SK-N-SH (cell line): Measurements from ENCODE around the gene DHX9. TPM values are rescaled to one million over a fixed set of nuclear protein-coding genes. Genes with fewer than 3 reads are reported as not detected.
A peak's percentile ranks its signal among the peaks of the same experiment; 100 is the strongest.

Experiments used
- CTCF ChIA-PET: fragments of 300-600, 350-600 bp; formaldehyde crosslinking; extraction: SDS; loops from one replicate; lab custom pipeline; 2021; lab: Yijun Ruan, JAX
- POLR2A ChIA-PET: fragments of 350-600 bp; sonication (Branson Sonifier 250); formaldehyde crosslinking; extraction: SDS; loops from one replicate; lab custom pipeline; 2020; ENCODE audit warnings: antibody characterized with exemption, inconsistent platforms; lab: Yijun Ruan, JAX
- DNase-seq: peaks from one replicate; pipeline ENCODE4 v3.0.0; 2012
- H2AFZ ChIP-seq: fragments of 200-600 bp; sonication (generic); 2 replicates; pipeline ENCODE4 v1.8.1; 2016; ENCODE audit warnings: antibody characterized with exemption, mild to moderate bottlenecking, low read depth
- H3F3A ChIP-seq: fragments of 200-600 bp; sonication (generic); replicated peaks from 2 replicates; pipeline ENCODE3; 2016; ENCODE audit warnings: antibody characterized with exemption, mild to moderate bottlenecking; ENCODE audit not compliant: insufficient read depth
- H3K27ac ChIP-seq, 2 experiments: fragments of 200-500 bp in 1 of 2; fragments of 200-600 bp in 1 of 2; sonication (Bioruptor generic) in 1 of 2; sonication (generic), shearing (Covaris generic) in 1 of 2; 2 replicates each; pipeline versions ENCODE4 v1.5.1 to v1.6.1; 2014 to 2016; ENCODE audit warnings: low read depth in 2 of 2, inconsistent platforms in 1 of 2, low read length in 1 of 2, mild to moderate bottlenecking in 1 of 2, mixed read lengths in 1 of 2
- H3K27me3 ChIP-seq: fragments of 200-600 bp; sonication (generic), shearing (Covaris generic); 2 replicates; pipeline ENCODE4 v1.6.1; 2016; ENCODE audit warnings: mixed run types; ENCODE audit not compliant: insufficient read depth
- H3K36me3 ChIP-seq, 2 experiments: fragments of 200-500 bp in 1 of 2; fragments of 200-600 bp in 1 of 2; sonication (Bioruptor generic) in 1 of 2; sonication (generic) in 1 of 2; replicated peaks in 1 of 2; 2 replicates each; pipeline versions ENCODE3 to v1.5.1; 2014 to 2016; ENCODE audit warnings: low read length in 1 of 2, mild to moderate bottlenecking in 1 of 2; ENCODE audit not compliant: insufficient read depth in 2 of 2, control insufficient read depth in 1 of 2
- H3K4me1 ChIP-seq, 2 experiments: fragments of 200-500 bp in 1 of 2; fragments of 200-600 bp in 1 of 2; sonication (Bioruptor generic) in 1 of 2; sonication (generic), shearing (Covaris generic) in 1 of 2; 2 replicates each; pipeline versions ENCODE4 v1.5.1 to v1.6.1; 2014 to 2016; ENCODE audit warnings: low read depth in 1 of 2, low read length in 1 of 2, mixed run types in 1 of 2; ENCODE audit not compliant: insufficient read depth in 2 of 2, control insufficient read depth in 1 of 2
- H3K4me2 ChIP-seq: fragments of 200-600 bp; sonication (generic), shearing (Covaris generic); 2 replicates; pipeline ENCODE4 v1.6.1; 2017; ENCODE audit warnings: mixed run types
- H3K4me3 ChIP-seq, 2 experiments: fragments of 200-500 bp in 1 of 2; fragments of 200-600 bp in 1 of 2; sonication (Bioruptor generic) in 1 of 2; sonication (generic), shearing (Covaris generic) in 1 of 2; 2 replicates each; pipeline versions ENCODE4 v1.5.1 to v1.8.1; 2014 to 2016; ENCODE audit warnings: low read depth in 2 of 2, inconsistent platforms in 1 of 2, low read length in 1 of 2, mild to moderate bottlenecking in 1 of 2, mixed read lengths in 1 of 2, moderate library complexity in 1 of 2
- H3K79me2 ChIP-seq: fragments of 200-600 bp; sonication (generic); 2 replicates; pipeline ENCODE4 v1.8.1; 2017; ENCODE audit warnings: mild to moderate bottlenecking; ENCODE audit not compliant: insufficient read depth
- H3K9ac ChIP-seq: fragments of 200-600 bp; sonication (generic); 2 replicates; pipeline ENCODE4 v1.6.1; 2017; ENCODE audit warnings: mixed run types
- H3K9me2 ChIP-seq: fragments of 200-600 bp; sonication (generic); 2 replicates; pipeline ENCODE4 v1.6.1; 2017; ENCODE audit warnings: mixed run types
- H3K9me3 ChIP-seq: fragments of 200-600 bp; sonication (generic); 2 replicates; pipeline ENCODE4 v1.6.1; 2017; ENCODE audit warnings: mixed run types, mild to moderate bottlenecking, moderate library complexity
- H4K20me1 ChIP-seq: fragments of 200-600 bp; sonication (generic); 2 replicates; pipeline ENCODE4 v1.6.1; 2017; ENCODE audit warnings: mild to moderate bottlenecking, mixed run types; ENCODE audit not compliant: insufficient read depth
- ELF1 ChIP-seq: IDR thresholded peaks from 2 replicates; pipeline ENCODE4 v1.4.0; 2012
- EP300 ChIP-seq, 2 experiments: IDR thresholded peaks; 2 replicates each; pipeline versions ENCODE4 v1.4.0 to v1.6.1; 2012; ENCODE audit warnings: borderline replicate concordance in 1 of 2, low read depth in 1 of 2, low read length in 1 of 2
- FOSL2 ChIP-seq: IDR thresholded peaks from 2 replicates; pipeline ENCODE4 v1.4.0; 2012; ENCODE audit warnings: low read depth, mild to moderate bottlenecking, moderate library complexity, borderline replicate concordance
- FOXM1 ChIP-seq: IDR thresholded peaks from 2 replicates; pipeline ENCODE4 v1.4.0; 2012; ENCODE audit warnings: low read depth, mild to moderate bottlenecking
- GABPA ChIP-seq: IDR thresholded peaks from 2 replicates; pipeline ENCODE4 v1.4.0; 2012; ENCODE audit warnings: low read depth, mild to moderate bottlenecking
- MEF2A ChIP-seq: IDR thresholded peaks from 2 replicates; pipeline ENCODE4 v1.4.0; 2012; ENCODE audit warnings: low read depth, borderline replicate concordance
- MXI1 ChIP-seq: IDR thresholded peaks from 2 replicates; pipeline ENCODE4 v1.6.1; 2012; ENCODE audit warnings: mild to moderate bottlenecking, low read depth, low read length, improper control_type of control experiment
- NFIC ChIP-seq: IDR thresholded peaks from 2 replicates; pipeline ENCODE4 v1.4.0; 2012; ENCODE audit warnings: borderline replicate concordance
- NRF1 ChIP-seq: IDR thresholded peaks from 2 replicates; pipeline ENCODE4 v1.6.1; 2012; ENCODE audit warnings: low read depth, mild to moderate bottlenecking, low read length
- POLR2AphosphoS5 ChIP-seq: IDR thresholded peaks from 2 replicates; pipeline ENCODE4 v1.6.1; 2012; ENCODE audit warnings: low read depth, low read length
- RAD21 ChIP-seq: IDR thresholded peaks from 2 replicates; pipeline ENCODE4 v1.6.1; 2012; ENCODE audit warnings: mild to moderate bottlenecking, low read length
- RCOR1 ChIP-seq: fragments of 150-350 bp; IDR thresholded peaks from 2 replicates; pipeline ENCODE4 v1.6.1; 2017; ENCODE audit warnings: antibody characterized with exemption, low read length
- RFX5 ChIP-seq: IDR thresholded peaks from 2 replicates; pipeline ENCODE4 v1.6.1; 2012; ENCODE audit warnings: mild to moderate bottlenecking, improper control_type of control experiment, low read length
- SIN3A ChIP-seq: IDR thresholded peaks from 2 replicates; pipeline ENCODE4 v1.6.1; 2012; ENCODE audit warnings: low read depth, mild to moderate bottlenecking, low read length, moderate library complexity, borderline replicate concordance
- SMC3 ChIP-seq: IDR thresholded peaks from 2 replicates; pipeline ENCODE4 v1.6.1; 2012; ENCODE audit warnings: low read depth, low read length, improper control_type of control experiment
- TAF1 ChIP-seq: IDR thresholded peaks from 2 replicates; pipeline ENCODE4 v1.6.1; 2012; ENCODE audit warnings: low read depth, mild to moderate bottlenecking, low read length, moderate library complexity, borderline replicate concordance
- TCF12 ChIP-seq: IDR thresholded peaks from 2 replicates; pipeline ENCODE4 v1.4.0; 2012
- YY1 ChIP-seq: IDR thresholded peaks from 2 replicates; pipeline ENCODE4 v1.4.0; 2012; ENCODE audit warnings: low read depth, mild to moderate bottlenecking
- WGBS: methylation state at CpG from one replicate; pipeline ENCODE4 v1.1.6; 2017; ENCODE audit warnings: low lambda C conversion rate; 5-methylcytosine and 5-hydroxymethylcytosine counted together
- polyA plus RNA-seq, 3 experiments: library from polyadenylated mRNA; depleted of rRNA; stranded (reverse); fragments of >200 nt; gene quantifications; 2 replicates each; pipeline ENCODE4 v1.2.3, GENCODE V29; 2012
- TF ChIP-seq, protein P1 (sequence below): IDR thresholded peaks from 2 replicates; pipeline ENCODE4; 2012
- TF ChIP-seq, protein P2 (sequence below): fragments of 150-350 bp; IDR thresholded peaks from 2 replicates; pipeline ENCODE4 v1.6.1; 2016; ENCODE audit warnings: mild to moderate bottlenecking, low read depth, low read length

Gene DHX9
- polyA plus RNA-seq, 1 of the 3 experiments (the other 2 are of a cell fraction), result 145 TPM

DNA sequence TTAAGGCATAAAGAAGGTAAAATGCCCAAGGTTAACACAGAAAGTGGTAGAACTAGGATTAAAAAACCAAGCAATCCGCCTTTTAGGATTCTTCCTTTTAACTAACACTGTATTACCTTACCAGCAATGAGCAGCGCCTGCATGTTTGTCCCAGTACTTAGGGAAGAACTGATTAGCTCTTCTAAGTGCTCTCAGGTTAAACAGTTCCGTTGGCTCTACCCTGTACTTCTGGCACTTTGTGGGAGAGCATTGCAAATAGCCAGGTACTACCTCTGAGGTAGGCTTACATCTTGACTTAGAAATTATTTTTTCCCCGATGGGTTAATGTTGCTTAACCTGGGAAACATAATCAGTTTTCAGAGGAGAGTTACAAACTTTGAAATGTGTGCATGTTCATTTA is 21.5 kb downstream of the DHX9 start:
- TF ChIP-seq ELF1 (no peak), RFX5 (no peak), SMC3 (no peak), NFIC (no peak), TAF1 (no peak), TCF12 (no peak), MEF2A (no peak)
- TF ChIP-seq, protein P1, sequence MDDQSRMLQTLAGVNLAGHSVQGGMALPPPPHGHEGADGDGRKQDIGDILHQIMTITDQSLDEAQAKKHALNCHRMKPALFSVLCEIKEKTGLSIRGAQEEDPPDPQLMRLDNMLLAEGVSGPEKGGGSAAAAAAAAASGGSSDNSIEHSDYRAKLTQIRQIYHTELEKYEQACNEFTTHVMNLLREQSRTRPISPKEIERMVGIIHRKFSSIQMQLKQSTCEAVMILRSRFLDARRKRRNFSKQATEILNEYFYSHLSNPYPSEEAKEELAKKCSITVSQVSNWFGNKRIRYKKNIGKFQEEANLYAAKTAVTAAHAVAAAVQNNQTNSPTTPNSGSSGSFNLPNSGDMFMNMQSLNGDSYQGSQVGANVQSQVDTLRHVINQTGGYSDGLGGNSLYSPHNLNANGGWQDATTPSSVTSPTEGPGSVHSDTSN, result no peak
- Histone ChIP-seq H3K27ac (peak overlapping the region in 1 of 2 experiments; percentile 4; a peak in 1 of 4 replicates), H3K4me1 (peaks cover under 1 to 7% of the 10 kb centered on the region in 2 experiments; a peak in 2 of 4 replicates), H3K4me2 (no peak overlapping the region), H3F3A (peaks cover 31% of the 10 kb centered on the region), H3K9me2 (no peaks in the 10 kb centered on the region), H3K36me3 (peaks cover 100% of the 10 kb centered on the region in 2 experiments), H3K9ac (no peak overlapping the region), H3K4me3 (no peak overlapping the region), H3K9me3 (no peaks in the 10 kb centered on the region), H4K20me1 (peaks cover 25% of the 10 kb centered on the region), H3K27me3 (no peaks in the 10 kb centered on the region), H3K79me2 (peaks cover 89% of the 10 kb centered on the region), H2AFZ (no peak overlapping the region)
- 90% methylated on average over 4 of the region's 4 CpGs for WGBS
- no peak for DNase-seq
- CTCF ChIA-PET, result no interaction called here
- POLR2A ChIA-PET, result no interaction called here

DNA sequence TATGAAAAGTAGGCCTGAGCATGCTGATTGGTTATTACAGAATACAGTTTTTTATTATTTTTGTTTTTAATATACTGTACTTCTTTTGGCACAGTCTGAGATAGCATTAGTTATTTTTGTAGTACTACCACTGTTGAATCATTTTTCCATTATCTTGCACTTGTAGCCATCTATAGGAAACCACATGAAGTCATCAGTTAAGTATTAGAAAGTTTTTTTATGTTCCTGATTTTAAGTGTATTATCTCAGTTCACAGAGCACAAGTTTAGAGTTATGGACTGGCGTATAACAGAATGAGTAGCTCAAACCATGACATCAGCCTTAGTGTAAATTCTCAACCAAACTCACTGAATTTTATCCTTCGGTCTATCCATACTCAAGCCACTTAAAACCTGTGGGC is 22.8 kb downstream of the DHX9 start:
- no peak for DNase-seq
- CTCF ChIA-PET, result interaction anchor here (0.9 kb wide), 1 partner anchor 8 kb away, joined by 3 read pairs; no protein-coding TSS in a partner anchor

More for the DNA sequence above, 22.8 kb downstream of the DHX9 start:
- 93% methylated on average over 2 of the region's 2 CpGs for WGBS
- Histone ChIP-seq H3K9me2 (no peaks in the 10 kb centered on the region), H3K9ac (no peak overlapping the region), H3K79me2 (peaks cover 85% of the 10 kb centered on the region), H3K9me3 (no peaks in the 10 kb centered on the region), H3F3A (peaks cover 32% of the 10 kb centered on the region), H3K27me3 (no peaks in the 10 kb centered on the region), H2AFZ (no peak overlapping the region), H3K4me1 (peaks cover 0 to 7% of the 10 kb centered on the region in 2 experiments; a peak in 1 of 4 replicates), H3K36me3 (peaks cover 100% of the 10 kb centered on the region in 2 experiments), H4K20me1 (peaks cover 20% of the 10 kb centered on the region), H3K4me2 (no peak overlapping the region), H3K4me3 (no peak overlapping the region), H3K27ac (0 out of 4 replicates have a peak overlapping the region, but pooled peaks of 1 of the 2 experiments have one; percentile 10)
- no peak for TF ChIP-seq RFX5
- TF ChIP-seq FOSL2, result no peak
- no peak for TF ChIP-seq RAD21
- TF ChIP-seq SMC3, result no peak
- TF ChIP-seq, protein P1, result no peak
- TF ChIP-seq YY1, result no peak
- TF ChIP-seq EP300 (IDR thresholded peaks at IDR 0.05; ENCODE audit: borderline replicate concordance in 1 of 2, low read depth in 1 of 2, low read length in 1 of 2), result no peak
- no peak for TF ChIP-seq NFIC
- no peak for TF ChIP-seq SIN3A
- TF ChIP-seq TCF12, result no peak
- TF ChIP-seq GABPA, result no peak
- TF ChIP-seq RCOR1, result no peak
- no peak for TF ChIP-seq MXI1
- TF ChIP-seq POLR2AphosphoS5, result no peak
- TF ChIP-seq FOXM1, result no peak
- TF ChIP-seq NRF1, result no peak
- TF ChIP-seq, protein P2, sequence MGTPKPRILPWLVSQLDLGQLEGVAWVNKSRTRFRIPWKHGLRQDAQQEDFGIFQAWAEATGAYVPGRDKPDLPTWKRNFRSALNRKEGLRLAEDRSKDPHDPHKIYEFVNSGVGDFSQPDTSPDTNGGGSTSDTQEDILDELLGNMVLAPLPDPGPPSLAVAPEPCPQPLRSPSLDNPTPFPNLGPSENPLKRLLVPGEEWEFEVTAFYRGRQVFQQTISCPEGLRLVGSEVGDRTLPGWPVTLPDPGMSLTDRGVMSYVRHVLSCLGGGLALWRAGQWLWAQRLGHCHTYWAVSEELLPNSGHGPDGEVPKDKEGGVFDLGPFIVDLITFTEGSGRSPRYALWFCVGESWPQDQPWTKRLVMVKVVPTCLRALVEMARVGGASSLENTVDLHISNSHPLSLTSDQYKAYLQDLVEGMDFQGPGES, result no peak
- POLR2A ChIA-PET, result no interaction called here
